NCI-H1092 treated with DMSO at 0.1 percent for 48 hours (cell line): ENCODE measurements around the gene STX5.
"Not testable (repeated sequence)": the region's sequence is repeated elsewhere in the genome, so short reads cannot be mapped to it uniquely, and the experiment has no call there.

Experiments used
- DNase-seq: peaks from one replicate; lab custom pipeline; 2025; lab: John Stamatoyannopoulos, UW

The STX5 gene

GRCh38 chr11:62828130-62828529 lies 3.7 kb downstream of the STX5 start:
- DNase-seq = not testable (repeated sequence)

GRCh38 chr11:62823677-62824076 lies 8.2 kb downstream of the STX5 start:
- DNase-seq = no peak

GRCh38 chr11:62817129-62817528 lies 14.7 kb downstream of the STX5 start:
- DNase-seq = no peak

GRCh38 chr11:62816557-62816956 lies 15.3 kb downstream of the STX5 start:
- DNase-seq = no peak

GRCh38 chr11:62811659-62812058 lies 20.2 kb downstream of the STX5 start:
- no peak for DNase-seq

GRCh38 chr11:62810748-62811147 lies 21.1 kb downstream of the STX5 start:
- DNase-seq = no peak

- no peak for DNase-seq
Observed at GRCh38 chr11:62806611-62807121, 25.2 kb downstream of the STX5 start.

GRCh38 chr11:62805961-62806441 lies 25.9 kb downstream of the STX5 start:
- DNase-seq = peak; percentile 70

- DNase-seq = peak; percentile 96
Observed at GRCh38 chr11:62805076-62805892, 26.6 kb downstream of the STX5 start, which contains the start of gene NXF1. Gene NXF1 (minus strand): TSS chr11:62805440. CDS start chr11:62805356, 84 bp downstream.

- peak; percentile 70 for DNase-seq
Observed at GRCh38 chr11:62804310-62805075, 27.4 kb downstream of the STX5 start.

- DNase-seq = no peak
Observed at GRCh38 chr11:62801071-62801470, 30.8 kb downstream of the STX5 start.

- no peak for DNase-seq
Observed at GRCh38 chr11:62799486-62799885, 32.4 kb downstream of the STX5 start.

GRCh38 chr11:62796281-62796680 lies 35.6 kb downstream of the STX5 start:
- no peak for DNase-seq

- no peak for DNase-seq
Observed at GRCh38 chr11:62794201-62794775, 37.6 kb downstream of the STX5 start.

GRCh38 chr11:62792202-62792575 lies 39.7 kb downstream of the STX5 start:
- no peak for DNase-seq

- peak; percentile 80 for DNase-seq
Observed at GRCh38 chr11:62791501-62792201, 40.2 kb downstream of the STX5 start, which contains the start of gene TMEM223. Gene TMEM223 (minus strand): TSS chr11:62792006. CDS start chr11:62791994, 12 bp downstream.

GRCh38 chr11:62789576-62789975 lies 42.3 kb downstream of the STX5 start:
- no peak for DNase-seq

GRCh38 chr11:62788991-62789390 lies 42.9 kb downstream of the STX5 start:
- no peak for DNase-seq

GRCh38 chr11:62787005-62787759 lies 44.7 kb downstream of the STX5 start, which contains the start of gene TMEM179B:
Gene TMEM179B (plus strand): TSS chr11:62787402. CDS start chr11:62787432, 30 bp downstream.
- peak; percentile 98 for DNase-seq

- DNase-seq = peak; percentile 81
Observed at GRCh38 chr11:62786318-62787004, 45.4 kb downstream of the STX5 start.
